Astrocyte (in vitro differentiated cells and primary cell): Measurements from ENCODE around the gene SPN. TPM values are rescaled to one million over a fixed set of nuclear protein-coding genes. Genes with fewer than 3 reads are reported as not detected.
"Not testable (repeated sequence)": the region's sequence is repeated elsewhere in the genome, so short reads cannot be mapped to it uniquely, and the experiment has no call there.

ENCODE experiments used
- DNase-seq: peaks from one replicate; pipeline ENCODE4 v3.0.0-alpha.2; 2010; ENCODE audit warnings: low read depth
- FAIRE-seq: peaks from 2 replicates; lab custom pipeline; 2011; peaks lifted over from hg19 to GRCh38; lab: Jason Lieb, UNC
- H2AFZ ChIP-seq: 2 replicates; pipeline ENCODE4 v1.6.0; 2012; ENCODE audit warnings: low read depth, low read length, inconsistent platforms
- H3K27ac ChIP-seq: 2 replicates; pipeline ENCODE4 v1.5.1; 2011; ENCODE audit warnings: low read depth, low read length, inconsistent platforms
- H3K27me3 ChIP-seq: 2 replicates; pipeline ENCODE4 v1.6.0; 2011; ENCODE audit warnings: low read length, inconsistent platforms; ENCODE audit not compliant: insufficient read depth
- H3K36me3 ChIP-seq: 2 replicates; pipeline ENCODE4 v1.5.1; 2011; ENCODE audit warnings: low read length, inconsistent platforms; ENCODE audit not compliant: insufficient read depth
- H3K4me1 ChIP-seq: 2 replicates; pipeline ENCODE4 v1.5.1; 2011; ENCODE audit warnings: low read length, inconsistent platforms; ENCODE audit not compliant: insufficient read depth
- H3K4me2 ChIP-seq: 2 replicates; pipeline ENCODE4 v1.6.0; 2012; ENCODE audit warnings: low read length, inconsistent platforms
- H3K4me3 ChIP-seq: 2 replicates; pipeline ENCODE4 v1.5.1; 2011; ENCODE audit warnings: low read depth, mild to moderate bottlenecking, low read length, inconsistent platforms; ENCODE audit not compliant: insufficient read depth
- H3K79me2 ChIP-seq: 2 replicates; pipeline ENCODE4 v1.6.0; 2012; ENCODE audit warnings: mild to moderate bottlenecking, low read length, inconsistent platforms; ENCODE audit not compliant: insufficient read depth
- H3K9ac ChIP-seq: 2 replicates; pipeline ENCODE4 v1.6.0; 2012; ENCODE audit warnings: mild to moderate bottlenecking, low read length, inconsistent platforms
- H3K9me3 ChIP-seq: 2 replicates; pipeline ENCODE4 v1.5.1; 2012; ENCODE audit warnings: low read depth, mild to moderate bottlenecking, low read length, inconsistent platforms; ENCODE audit not compliant: insufficient read depth
- H4K20me1 ChIP-seq: 2 replicates; pipeline ENCODE4 v1.6.0; 2012; ENCODE audit warnings: low read length, inconsistent platforms; ENCODE audit not compliant: insufficient read depth
- H3K27ac Mint-ChIP-seq: one replicate; pipeline ENCODE4 v1.8.0; 2021; ENCODE audit warnings: mild to moderate bottlenecking, mixed read lengths; ENCODE audit not compliant: unreplicated experiment
- H3K27me3 Mint-ChIP-seq: one replicate; pipeline ENCODE4 v1.8.0; 2021; ENCODE audit warnings: low read depth, mixed read lengths; ENCODE audit not compliant: unreplicated experiment
- H3K36me3 Mint-ChIP-seq: one replicate; pipeline ENCODE4 v1.8.0; 2021; ENCODE audit warnings: low read depth, mixed read lengths; ENCODE audit not compliant: unreplicated experiment
- H3K4me1 Mint-ChIP-seq: one replicate; pipeline ENCODE4 v1.8.0; 2021; ENCODE audit warnings: low read depth, mixed read lengths; ENCODE audit not compliant: unreplicated experiment
- H3K4me3 Mint-ChIP-seq: one replicate; pipeline ENCODE4 v1.8.0; 2021; ENCODE audit warnings: mild to moderate bottlenecking, moderate library complexity, mixed read lengths; ENCODE audit not compliant: unreplicated experiment
- H3K9me3 Mint-ChIP-seq: one replicate; pipeline ENCODE4 v1.8.0; 2021; ENCODE audit warnings: mild to moderate bottlenecking, mixed read lengths; ENCODE audit not compliant: unreplicated experiment
- total RNA-seq: library from RNA; stranded (reverse); gene quantifications from 2 replicates; pipeline ENCODE4 v1.2.1, GENCODE V29; 2021

The SPN gene
- total RNA-seq, 1 donor from 2014 or later: 0.07 TPM

- not testable (repeated sequence) for H3K4me1 Mint-ChIP-seq, H3K4me2 ChIP-seq, H3K9me3 ChIP-seq, DNase-seq, H3K9ac ChIP-seq, H3K27me3 ChIP-seq, H3K79me2 ChIP-seq, H4K20me1 ChIP-seq, H3K27me3 Mint-ChIP-seq, H3K4me3 ChIP-seq, H3K36me3 ChIP-seq, H3K27ac ChIP-seq, H3K4me3 Mint-ChIP-seq, H2AFZ ChIP-seq, H3K36me3 Mint-ChIP-seq, H3K27ac Mint-ChIP-seq, FAIRE-seq, H3K4me1 ChIP-seq, H3K9me3 Mint-ChIP-seq
These were observed 34.3 kb upstream of the SPN start for GRCh38 chr16:29628707-29629106.

- not testable (repeated sequence) for H4K20me1 ChIP-seq, H3K4me2 ChIP-seq
These were observed 33.7 kb upstream of the SPN start for GRCh38 chr16:29629318-29629717.

DNA sequence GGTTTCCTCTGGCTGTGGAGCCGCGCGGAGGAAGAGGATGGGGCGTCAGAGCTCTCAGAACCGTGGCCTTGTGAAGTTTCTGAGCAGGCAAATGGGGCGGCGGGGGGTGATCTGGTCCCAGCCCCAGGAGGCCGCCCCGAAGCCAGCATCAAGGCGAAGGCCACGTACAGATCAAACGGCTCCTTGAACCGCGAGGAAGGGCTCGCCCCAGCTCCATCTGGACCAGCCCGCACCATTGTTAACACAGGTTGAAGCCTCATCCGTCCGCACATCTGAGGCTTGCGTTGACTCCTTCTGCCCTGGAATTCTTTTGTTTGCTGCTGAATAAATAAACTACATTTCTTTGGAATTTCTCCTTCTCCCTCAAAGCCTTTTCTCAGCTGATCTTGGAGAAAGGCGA is 31.4 kb upstream of the SPN start:
- not testable (repeated sequence) for H3K36me3 Mint-ChIP-seq, H3K36me3 ChIP-seq, H3K4me1 Mint-ChIP-seq, H3K27ac Mint-ChIP-seq, H3K9me3 ChIP-seq, H4K20me1 ChIP-seq, H3K27ac ChIP-seq, H3K9me3 Mint-ChIP-seq, H3K9ac ChIP-seq, H3K4me3 Mint-ChIP-seq, H3K4me2 ChIP-seq, H3K27me3 ChIP-seq, FAIRE-seq, DNase-seq, H3K4me1 ChIP-seq, H3K4me3 ChIP-seq, H2AFZ ChIP-seq, H3K27me3 Mint-ChIP-seq, H3K79me2 ChIP-seq

More at GRCh38 chr16:29629318-29629717, 33.7 kb upstream of the SPN start:
- not testable (repeated sequence) for FAIRE-seq, H3K27ac ChIP-seq, H3K9me3 ChIP-seq, H3K27me3 ChIP-seq, DNase-seq, H3K9me3 Mint-ChIP-seq, H3K27ac Mint-ChIP-seq, H3K4me1 ChIP-seq, H3K36me3 Mint-ChIP-seq, H3K4me1 Mint-ChIP-seq, H3K9ac ChIP-seq, H3K4me3 Mint-ChIP-seq, H3K79me2 ChIP-seq, H3K36me3 ChIP-seq, H2AFZ ChIP-seq, H3K27me3 Mint-ChIP-seq, H3K4me3 ChIP-seq

- not testable (repeated sequence) for H3K36me3 Mint-ChIP-seq, H3K36me3 ChIP-seq, H3K4me2 ChIP-seq, H4K20me1 ChIP-seq, H3K9ac ChIP-seq, H3K4me1 Mint-ChIP-seq, H3K27me3 Mint-ChIP-seq, H3K4me1 ChIP-seq, H3K79me2 ChIP-seq, H3K27ac ChIP-seq, FAIRE-seq, H3K27me3 ChIP-seq, H3K4me3 ChIP-seq, H3K27ac Mint-ChIP-seq, H3K4me3 Mint-ChIP-seq, H3K9me3 Mint-ChIP-seq, DNase-seq, H3K9me3 ChIP-seq, H2AFZ ChIP-seq
These were observed 27.1 kb upstream of the SPN start for GRCh38 chr16:29635902-29636301.

DNA sequence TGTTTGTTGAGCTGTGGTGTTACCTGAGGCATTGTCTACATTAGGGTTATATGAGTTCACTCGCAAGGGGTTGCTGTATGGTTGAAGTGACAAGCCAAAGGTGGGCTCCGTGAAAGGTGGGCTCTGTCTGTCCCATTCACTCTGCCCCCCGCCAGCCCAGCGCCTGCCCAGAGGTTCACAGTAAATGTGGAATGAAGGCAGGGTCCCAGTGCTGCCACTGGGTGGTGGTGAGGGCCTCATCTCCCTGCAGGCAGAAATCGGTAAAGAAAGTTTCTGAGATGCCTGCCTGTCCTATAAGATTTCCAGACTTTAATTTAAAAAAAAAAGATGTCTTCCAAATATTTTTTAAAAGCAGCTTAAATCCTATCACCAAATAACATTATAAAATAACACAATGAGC is 26.7 kb upstream of the SPN start:
- not testable (repeated sequence) for H3K27ac Mint-ChIP-seq, H3K4me2 ChIP-seq, H4K20me1 ChIP-seq, H3K27me3 Mint-ChIP-seq, H3K9me3 ChIP-seq, H3K4me1 ChIP-seq, H3K79me2 ChIP-seq, FAIRE-seq, H3K27ac ChIP-seq, H3K4me3 ChIP-seq, H3K9me3 Mint-ChIP-seq, H3K36me3 Mint-ChIP-seq, H3K27me3 ChIP-seq, H3K4me1 Mint-ChIP-seq, H3K4me3 Mint-ChIP-seq, H3K9ac ChIP-seq, H3K36me3 ChIP-seq, DNase-seq, H2AFZ ChIP-seq

- not testable (repeated sequence) for H3K9me3 ChIP-seq, H3K4me3 ChIP-seq, H2AFZ ChIP-seq, H3K36me3 ChIP-seq, DNase-seq, H3K4me2 ChIP-seq, H4K20me1 ChIP-seq, H3K27me3 Mint-ChIP-seq, H3K79me2 ChIP-seq, FAIRE-seq, H3K27me3 ChIP-seq, H3K4me1 ChIP-seq, H3K36me3 Mint-ChIP-seq, H3K4me3 Mint-ChIP-seq, H3K27ac Mint-ChIP-seq, H3K9ac ChIP-seq, H3K27ac ChIP-seq, H3K9me3 Mint-ChIP-seq, H3K4me1 Mint-ChIP-seq
These were observed 24.3 kb upstream of the SPN start for GRCh38 chr16:29638751-29639150.
